GM12892 (cell line): Measurements from ENCODE around the gene NT5C1A.

Experiments
- POLR2A ChIP-seq: IDR thresholded peaks from 2 replicates; pipeline ENCODE4 v1.6.1; 2011; ENCODE audit warnings: low read depth, low read length, control low read depth
- POLR2AphosphoS5 ChIP-seq: IDR thresholded peaks from 2 replicates; pipeline ENCODE4 v1.6.1; 2011; ENCODE audit warnings: low read depth, low read length, control low read depth
- TAF1 ChIP-seq: IDR thresholded peaks from 2 replicates; pipeline ENCODE4 v1.6.1; 2011; ENCODE audit warnings: low read depth, mild to moderate bottlenecking, control low read depth, low read length, borderline replicate concordance

- TF ChIP-seq POLR2AphosphoS5 (no peak), TAF1 (no peak), POLR2A (no peak)
Observed at GRCh38 chr1:39645411-39646043, 26.4 kb downstream of the NT5C1A start.
